ENCODE data around the gene NECTIN2.

- TF ChIP-seq, protein P1, sequence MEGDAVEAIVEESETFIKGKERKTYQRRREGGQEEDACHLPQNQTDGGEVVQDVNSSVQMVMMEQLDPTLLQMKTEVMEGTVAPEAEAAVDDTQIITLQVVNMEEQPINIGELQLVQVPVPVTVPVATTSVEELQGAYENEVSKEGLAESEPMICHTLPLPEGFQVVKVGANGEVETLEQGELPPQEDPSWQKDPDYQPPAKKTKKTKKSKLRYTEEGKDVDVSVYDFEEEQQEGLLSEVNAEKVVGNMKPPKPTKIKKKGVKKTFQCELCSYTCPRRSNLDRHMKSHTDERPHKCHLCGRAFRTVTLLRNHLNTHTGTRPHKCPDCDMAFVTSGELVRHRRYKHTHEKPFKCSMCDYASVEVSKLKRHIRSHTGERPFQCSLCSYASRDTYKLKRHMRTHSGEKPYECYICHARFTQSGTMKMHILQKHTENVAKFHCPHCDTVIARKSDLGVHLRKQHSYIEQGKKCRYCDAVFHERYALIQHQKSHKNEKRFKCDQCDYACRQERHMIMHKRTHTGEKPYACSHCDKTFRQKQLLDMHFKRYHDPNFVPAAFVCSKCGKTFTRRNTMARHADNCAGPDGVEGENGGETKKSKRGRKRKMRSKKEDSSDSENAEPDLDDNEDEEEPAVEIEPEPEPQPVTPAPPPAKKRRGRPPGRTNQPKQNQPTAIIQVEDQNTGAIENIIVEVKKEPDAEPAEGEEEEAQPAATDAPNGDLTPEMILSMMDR (IDR thresholded peaks at IDR 0.05; ENCODE audit: low read depth, low read length), result no peak
- TF ChIP-seq EZH2phosphoT487 (IDR thresholded peaks at IDR 0.05; ENCODE audit: low read depth), result no peak
Measured at GRCh38 chr19:44875666-44876451, 29.8 kb downstream of the NECTIN2 start.
